ENCODE data around the gene GABARAP. TPM values are rescaled to one million over a fixed set of nuclear protein-coding genes. Genes with fewer than 3 reads are reported as not detected.
A peak's percentile ranks its signal among the peaks of the same experiment; 100 is the strongest.

The GABARAP gene
- total and polyA plus RNA-seq, 2 of the 13 experiments (the other 11 are each of a cell fraction or from before 2014, with no cell fraction given) = 161 to 310 TPM

DNA sequence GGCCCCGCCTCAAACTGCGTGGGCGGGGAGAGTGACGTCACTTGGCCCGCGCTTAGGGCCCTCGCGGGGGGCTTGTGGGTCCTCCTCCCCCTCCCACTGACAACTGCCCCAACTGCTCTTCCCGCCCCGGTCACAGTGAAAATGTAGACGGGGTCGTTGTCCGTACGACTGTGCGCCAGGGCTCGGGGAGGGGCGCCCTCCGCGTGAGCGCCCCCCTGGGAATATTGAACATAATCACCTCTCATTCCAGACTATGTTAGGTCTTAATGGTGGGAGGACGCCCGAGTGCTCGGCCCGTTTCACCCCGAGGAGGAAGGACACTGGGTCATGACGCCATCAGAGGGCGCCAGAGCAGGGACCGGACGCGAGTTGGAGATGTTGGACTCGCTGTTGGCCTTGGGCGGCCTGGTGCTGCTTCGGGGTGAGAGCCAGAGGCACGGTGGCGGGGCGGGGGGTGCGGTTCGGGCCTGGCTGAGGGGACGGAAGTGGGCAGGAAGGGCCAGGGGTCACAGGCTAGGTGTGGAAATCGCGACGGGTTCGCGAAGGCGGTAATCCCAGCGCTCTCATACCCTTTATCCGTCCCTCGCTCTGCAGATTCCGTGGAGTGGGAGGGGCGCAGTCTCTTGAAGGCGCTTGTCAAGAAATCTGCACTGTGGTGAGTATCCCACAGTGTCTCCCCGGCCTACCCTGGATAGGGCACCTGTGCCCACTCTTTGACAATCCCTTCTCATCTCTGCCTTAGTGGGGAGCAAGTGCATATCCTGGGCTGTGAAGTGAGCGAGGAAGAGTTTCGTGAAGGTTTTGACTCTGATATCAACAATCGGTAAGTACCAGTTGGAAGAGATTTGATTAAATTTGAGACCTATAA, 10.2 kb upstream of the GABARAP start, which contains the start of gene ELP5 (continued):
- TF ChIP-seq, protein P1, sequence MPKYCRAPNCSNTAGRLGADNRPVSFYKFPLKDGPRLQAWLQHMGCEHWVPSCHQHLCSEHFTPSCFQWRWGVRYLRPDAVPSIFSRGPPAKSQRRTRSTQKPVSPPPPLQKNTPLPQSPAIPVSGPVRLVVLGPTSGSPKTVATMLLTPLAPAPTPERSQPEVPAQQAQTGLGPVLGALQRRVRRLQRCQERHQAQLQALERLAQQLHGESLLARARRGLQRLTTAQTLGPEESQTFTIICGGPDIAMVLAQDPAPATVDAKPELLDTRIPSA (CRISPR knock-in tag; IDR thresholded peaks at IDR 0.05; ENCODE audit: borderline replicate concordance) = no peak
- peak; percentile 69; the same call in 1 of the 2 replicates for TF ChIP-seq ELF3 (CRISPR knock-in tag; IDR thresholded peaks at IDR 0.05)
- peak; percentile 79; the same call in 1 of the 2 replicates for TF ChIP-seq ZNF430 (CRISPR knock-in tag; IDR thresholded peaks at IDR 0.05)
- TF ChIP-seq ZNF790 (CRISPR knock-in tag; IDR thresholded peaks at IDR 0.05; ENCODE audit: borderline replicate concordance) = 0 out of 2 replicates have a peak, but pooled peaks have one; percentile 66
- TF ChIP-seq SALL1 (CRISPR knock-in tag; IDR thresholded peaks at IDR 0.05) = peak; percentile 82
- TF ChIP-seq JUN (CRISPR knock-in tag; IDR thresholded peaks at IDR 0.05) = 0 out of 2 replicates have a peak, but pooled peaks have one; percentile 42
- TF ChIP-seq XRCC5 (optimal IDR thresholded peaks at IDR 0.05; ENCODE audit: low read length) = peak; percentile 33
- TF ChIP-seq ZNF839 (CRISPR knock-in tag; IDR thresholded peaks at IDR 0.05; ENCODE audit: borderline replicate concordance) = no peak
- TF ChIP-seq HDAC2 (CRISPR knock-in tag; IDR thresholded peaks at IDR 0.05) = peak; percentile 64; the same call in 1 of the 2 replicates
- TF ChIP-seq, protein P2, sequence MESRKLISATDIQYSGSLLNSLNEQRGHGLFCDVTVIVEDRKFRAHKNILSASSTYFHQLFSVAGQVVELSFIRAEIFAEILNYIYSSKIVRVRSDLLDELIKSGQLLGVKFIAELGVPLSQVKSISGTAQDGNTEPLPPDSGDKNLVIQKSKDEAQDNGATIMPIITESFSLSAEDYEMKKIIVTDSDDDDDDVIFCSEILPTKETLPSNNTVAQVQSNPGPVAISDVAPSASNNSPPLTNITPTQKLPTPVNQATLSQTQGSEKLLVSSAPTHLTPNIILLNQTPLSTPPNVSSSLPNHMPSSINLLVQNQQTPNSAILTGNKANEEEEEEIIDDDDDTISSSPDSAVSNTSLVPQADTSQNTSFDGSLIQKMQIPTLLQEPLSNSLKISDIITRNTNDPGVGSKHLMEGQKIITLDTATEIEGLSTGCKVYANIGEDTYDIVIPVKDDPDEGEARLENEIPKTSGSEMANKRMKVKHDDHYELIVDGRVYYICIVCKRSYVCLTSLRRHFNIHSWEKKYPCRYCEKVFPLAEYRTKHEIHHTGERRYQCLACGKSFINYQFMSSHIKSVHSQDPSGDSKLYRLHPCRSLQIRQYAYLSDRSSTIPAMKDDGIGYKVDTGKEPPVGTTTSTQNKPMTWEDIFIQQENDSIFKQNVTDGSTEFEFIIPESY (CRISPR knock-in tag; IDR thresholded peaks at IDR 0.05) = no peak; the same call in 1 of the 2 replicates
- TF ChIP-seq, protein P3, sequence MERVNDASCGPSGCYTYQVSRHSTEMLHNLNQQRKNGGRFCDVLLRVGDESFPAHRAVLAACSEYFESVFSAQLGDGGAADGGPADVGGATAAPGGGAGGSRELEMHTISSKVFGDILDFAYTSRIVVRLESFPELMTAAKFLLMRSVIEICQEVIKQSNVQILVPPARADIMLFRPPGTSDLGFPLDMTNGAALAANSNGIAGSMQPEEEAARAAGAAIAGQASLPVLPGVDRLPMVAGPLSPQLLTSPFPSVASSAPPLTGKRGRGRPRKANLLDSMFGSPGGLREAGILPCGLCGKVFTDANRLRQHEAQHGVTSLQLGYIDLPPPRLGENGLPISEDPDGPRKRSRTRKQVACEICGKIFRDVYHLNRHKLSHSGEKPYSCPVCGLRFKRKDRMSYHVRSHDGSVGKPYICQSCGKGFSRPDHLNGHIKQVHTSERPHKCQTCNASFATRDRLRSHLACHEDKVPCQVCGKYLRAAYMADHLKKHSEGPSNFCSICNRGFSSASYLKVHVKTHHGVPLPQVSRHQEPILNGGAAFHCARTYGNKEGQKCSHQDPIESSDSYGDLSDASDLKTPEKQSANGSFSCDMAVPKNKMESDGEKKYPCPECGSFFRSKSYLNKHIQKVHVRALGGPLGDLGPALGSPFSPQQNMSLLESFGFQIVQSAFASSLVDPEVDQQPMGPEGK (CRISPR knock-in tag; IDR thresholded peaks at IDR 0.05) = peak; percentile 88
- TF ChIP-seq ZNF672 (CRISPR knock-in tag; IDR thresholded peaks at IDR 0.05) = no peak
- TF ChIP-seq, protein P4, sequence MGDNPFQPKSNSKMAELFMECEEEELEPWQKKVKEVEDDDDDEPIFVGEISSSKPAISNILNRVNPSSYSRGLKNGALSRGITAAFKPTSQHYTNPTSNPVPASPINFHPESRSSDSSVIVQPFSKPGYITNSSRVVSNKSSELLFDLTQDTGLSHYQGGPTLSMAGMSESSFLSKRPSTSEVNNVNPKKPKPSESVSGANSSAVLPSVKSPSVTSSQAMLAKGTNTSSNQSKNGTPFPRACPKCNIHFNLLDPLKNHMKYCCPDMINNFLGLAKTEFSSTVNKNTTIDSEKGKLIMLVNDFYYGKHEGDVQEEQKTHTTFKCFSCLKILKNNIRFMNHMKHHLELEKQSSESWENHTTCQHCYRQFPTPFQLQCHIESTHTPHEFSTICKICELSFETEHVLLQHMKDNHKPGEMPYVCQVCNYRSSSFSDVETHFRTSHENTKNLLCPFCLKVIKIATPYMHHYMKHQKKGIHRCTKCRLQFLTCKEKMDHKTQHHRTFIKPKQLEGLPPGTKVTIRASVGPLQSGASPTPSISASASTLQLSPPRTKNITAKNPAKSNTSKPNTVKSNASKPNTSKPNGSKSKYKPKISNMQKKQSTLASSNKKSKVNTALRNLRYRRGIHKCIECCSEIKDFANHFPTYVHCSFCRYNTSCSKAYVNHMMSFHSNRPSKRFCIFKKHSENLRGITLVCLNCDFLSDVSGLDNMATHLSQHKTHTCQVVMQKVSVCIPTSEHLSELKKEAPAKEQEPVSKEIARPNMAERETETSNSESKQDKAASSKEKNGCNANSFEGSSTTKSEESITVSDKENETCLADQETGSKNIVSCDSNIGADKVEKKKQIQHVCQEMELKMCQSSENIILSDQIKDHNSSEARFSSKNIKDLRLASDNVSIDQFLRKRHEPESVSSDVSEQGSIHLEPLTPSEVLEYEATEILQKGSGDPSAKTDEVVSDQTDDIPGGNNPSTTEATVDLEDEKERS (CRISPR knock-in tag; IDR thresholded peaks at IDR 0.05) = no peak; the same call in none of the 2 replicates
- no peak for TF ChIP-seq SMAD1 (CRISPR knock-in tag; IDR thresholded peaks at IDR 0.05; ENCODE audit: borderline replicate concordance, low read depth)
- TF ChIP-seq JARID2 (CRISPR knock-in tag; IDR thresholded peaks at IDR 0.05; ENCODE audit: insufficient replicate concordance) = no peak
- TF ChIP-seq CBX2 (IDR thresholded peaks at IDR 0.05; ENCODE audit: low read depth, low read length) = no peak
- TF ChIP-seq CBX2 (CRISPR knock-in tag; IDR thresholded peaks at IDR 0.05; ENCODE audit: low read depth) = no peak
- TF ChIP-seq KDM5B (CRISPR knock-in tag; IDR thresholded peaks at IDR 0.05; ENCODE audit: borderline replicate concordance) = peak; percentile 73
- peak; percentile 92 for TF ChIP-seq HOXA3 (CRISPR knock-in tag; IDR thresholded peaks at IDR 0.05)
- peak; percentile 80; the same call in 1 of the 2 replicates for TF ChIP-seq PITX1 (CRISPR knock-in tag; IDR thresholded peaks at IDR 0.05)
- TF ChIP-seq MYNN (CRISPR knock-in tag; IDR thresholded peaks at IDR 0.05; ENCODE audit: low read depth) = peak; percentile 65; the same call in 1 of the 2 replicates
